Testis (tissue), 3 donors: ENCODE measurements around the gene UNC13D. TPM values are rescaled to one million over a fixed set of nuclear protein-coding genes. Genes with fewer than 3 reads are reported as not detected.

ENCODE experiments used
- DNase-seq: peaks from one replicate; pipeline ENCODE4 v3.0.0-alpha.2; 2019
- H3K27ac ChIP-seq, 2 donors: fragments of 200-600 bp; sonication (generic); one replicate each; pipeline ENCODE4 v1.5.1; 2019
- H3K27me3 ChIP-seq: fragments of 200-600 bp; sonication (generic); one replicate; pipeline ENCODE4 v1.5.1; 2019
- H3K36me3 ChIP-seq: fragments of 200-600 bp; sonication (generic); one replicate; pipeline ENCODE4 v1.5.1; 2017; ENCODE audit warnings: low read depth; ENCODE audit errors: missing control alignments
- H3K4me1 ChIP-seq: fragments of 200-600 bp; sonication (generic); one replicate; pipeline ENCODE4 v1.5.1; 2019
- H3K4me3 ChIP-seq, 2 donors: fragments of 200-600 bp; sonication (generic); one replicate each; pipeline ENCODE4 v1.5.1; 2017 to 2019
- H3K9me3 ChIP-seq: fragments of 200-600 bp; sonication (generic); one replicate; pipeline ENCODE4 v1.5.1; 2017
- POLR2A ChIP-seq: fragments of 450-650 bp; IDR thresholded peaks from one replicate; pipeline ENCODE4 v1.6.1; 2017; ENCODE audit warnings: antibody characterized with exemption, mild to moderate bottlenecking, moderate library complexity
- WGBS, 2 donors: methylation state at CpG; one replicate each; pipeline ENCODE4 v1.1.5; 2018; 5-methylcytosine and 5-hydroxymethylcytosine counted together
- intact Hi-C: fragments of 100-400 bp; cut with DNase I; formaldehyde crosslinking; loops from one replicate; pipeline ENCODE4 v1.15.1; 2023; ENCODE audit warnings: low total_unique reads
- polyA plus RNA-seq: library from polyadenylated mRNA; stranded (reverse); fragments of 350-450 nt; fragmentation: Illumina TruSeq; extraction: RNeasy Lipid Tissue Mini Kit (QIAGEN cat#74804); gene quantifications from one replicate; pipeline ENCODE4 v1.2.3, GENCODE V29; 2014; ENCODE audit warnings: low read depth, low replicate concordance; ENCODE audit not compliant: insufficient read depth
- total RNA-seq, 2 donors: library from RNA; depleted of rRNA; stranded (reverse); fragments of >200 nt; gene quantifications; one replicate each; pipeline ENCODE4 v1.2.3, GENCODE V29; 2016
- TF ChIP-seq, protein P1 (sequence below), 3 experiments: fragments of 450-650 bp in 2 of 3; fragments of 200-600 bp in 1 of 3; sonication (generic) in 1 of 3; IDR thresholded peaks; one replicate each; pipeline ENCODE4 v1.5.1; 2016 to 2019; ENCODE audit warnings: antibody characterized with exemption in 3 of 3, mild to moderate bottlenecking in 2 of 3, moderate library complexity in 1 of 3

UNC13D gene
- total and polyA plus RNA-seq, 3 donors from 2014 or later, result 10.2 to 20.4 (median 15.0) TPM

DNA sequence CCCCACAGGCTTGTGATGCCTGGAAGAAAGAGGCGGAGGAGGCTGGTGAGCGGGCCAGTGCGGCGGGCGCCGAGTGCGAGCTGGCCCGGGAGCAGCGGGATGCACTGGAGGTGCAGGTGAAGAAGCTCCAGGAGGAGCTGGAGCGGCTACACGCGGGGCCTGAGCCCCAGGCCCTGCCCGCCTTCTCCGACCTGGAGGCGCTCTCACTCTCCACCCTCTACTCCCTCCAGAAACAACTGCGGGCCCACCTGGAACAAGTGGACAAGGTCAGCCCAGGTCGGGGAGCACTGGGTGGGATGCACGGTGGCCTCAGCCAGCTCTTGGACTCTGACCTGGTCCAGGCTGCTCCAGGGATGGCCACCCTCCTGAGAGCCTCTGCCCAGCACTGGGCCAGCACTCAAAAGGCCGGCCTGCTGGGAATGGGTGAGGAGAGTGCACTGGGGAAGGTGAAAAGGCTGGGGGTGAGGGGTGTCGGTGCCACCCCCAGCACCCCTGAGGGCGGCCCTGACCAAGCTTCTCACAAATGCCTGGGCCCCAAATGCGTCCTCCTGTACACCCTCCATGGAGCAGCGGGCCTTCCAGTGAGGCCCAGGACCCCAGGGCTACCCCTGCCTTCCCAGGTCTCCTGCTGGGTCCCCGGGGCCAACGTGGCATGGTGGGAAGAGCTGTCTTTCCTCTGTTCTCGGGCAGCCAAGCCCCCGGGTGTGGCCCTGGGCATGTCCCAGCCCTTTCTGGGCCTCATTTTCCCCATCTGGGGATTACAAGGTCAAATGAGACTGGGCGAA lies 20.8 kb downstream of the UNC13D start:
- Histone ChIP-seq H3K4me3 (no peak overlapping the region), H3K27me3 (no peaks in the 10 kb centered on the region), H3K9me3 (no peaks in the 10 kb centered on the region), H3K36me3 (no peaks in the 10 kb centered on the region), H3K27ac (no peak overlapping the region), H3K4me1 (peaks cover 30% of the 10 kb centered on the region)
- TF ChIP-seq, protein P1, sequence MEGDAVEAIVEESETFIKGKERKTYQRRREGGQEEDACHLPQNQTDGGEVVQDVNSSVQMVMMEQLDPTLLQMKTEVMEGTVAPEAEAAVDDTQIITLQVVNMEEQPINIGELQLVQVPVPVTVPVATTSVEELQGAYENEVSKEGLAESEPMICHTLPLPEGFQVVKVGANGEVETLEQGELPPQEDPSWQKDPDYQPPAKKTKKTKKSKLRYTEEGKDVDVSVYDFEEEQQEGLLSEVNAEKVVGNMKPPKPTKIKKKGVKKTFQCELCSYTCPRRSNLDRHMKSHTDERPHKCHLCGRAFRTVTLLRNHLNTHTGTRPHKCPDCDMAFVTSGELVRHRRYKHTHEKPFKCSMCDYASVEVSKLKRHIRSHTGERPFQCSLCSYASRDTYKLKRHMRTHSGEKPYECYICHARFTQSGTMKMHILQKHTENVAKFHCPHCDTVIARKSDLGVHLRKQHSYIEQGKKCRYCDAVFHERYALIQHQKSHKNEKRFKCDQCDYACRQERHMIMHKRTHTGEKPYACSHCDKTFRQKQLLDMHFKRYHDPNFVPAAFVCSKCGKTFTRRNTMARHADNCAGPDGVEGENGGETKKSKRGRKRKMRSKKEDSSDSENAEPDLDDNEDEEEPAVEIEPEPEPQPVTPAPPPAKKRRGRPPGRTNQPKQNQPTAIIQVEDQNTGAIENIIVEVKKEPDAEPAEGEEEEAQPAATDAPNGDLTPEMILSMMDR (IDR thresholded peaks at IDR 0.05), result no peak
- TF ChIP-seq POLR2A, result no peak
- WGBS, 2 donors, result 86 to 92% methylated on average over 27 to 28 of the region's 28 CpGs
- DNase-seq, result no peak
- intact Hi-C loops, result no loop called here

- TF ChIP-seq, protein P1 (IDR thresholded peaks at IDR 0.05), result no peak
- no peak for TF ChIP-seq POLR2A
- Histone ChIP-seq H3K36me3 (no peaks in the 10 kb centered on the region), H3K4me1 (peaks cover 30% of the 10 kb centered on the region), H3K27me3 (no peaks in the 10 kb centered on the region), H3K27ac (peak overlapping the region in 1 of 2 donors; percentile 10), H3K4me3 (no peak overlapping the region), H3K9me3 (no peaks in the 10 kb centered on the region)
- DNase-seq, result no peak
- 57 to 79% methylated on average over 2 to 3 of the region's 3 CpGs for WGBS, 2 donors
- intact Hi-C loops, result no loop called here
Measured at GRCh38 chr17:75822800-75823166, 21.4 kb downstream of the UNC13D start.

- no peaks in the 10 kb centered on the region for H3K36me3 ChIP-seq
Measured at GRCh38 chr17:75822119-75822799, 21.9 kb downstream of the UNC13D start.

GRCh38 chr17:75821552-75821951 lies 22.7 kb downstream of the UNC13D start:
- no peak for DNase-seq
- Histone ChIP-seq H3K9me3 (no peaks in the 10 kb centered on the region), H3K4me3 (no peak overlapping the region), H3K4me1 (peaks cover 23% of the 10 kb centered on the region), H3K36me3 (no peaks in the 10 kb centered on the region), H3K27me3 (no peaks in the 10 kb centered on the region), H3K27ac (no peak overlapping the region)
- intact Hi-C loops, result no loop called here
- WGBS, 2 donors, result 80 to 89% methylated on average over 6 to 7 of the region's 7 CpGs
- TF ChIP-seq POLR2A, result no peak
- TF ChIP-seq, protein P1 (IDR thresholded peaks at IDR 0.05), result no peak

More at GRCh38 chr17:75822119-75822799, 21.9 kb downstream of the UNC13D start:
- intact Hi-C loops, result no loop called here
- H3K27me3 ChIP-seq, result no peaks in the 10 kb centered on the region
- H3K27ac ChIP-seq, result peak overlapping the region in 1 of 2 donors; percentile 10
- TF ChIP-seq, protein P1 (IDR thresholded peaks at IDR 0.05), result no peak
- no peak for TF ChIP-seq POLR2A
- DNase-seq, result peak; percentile 38
- H3K4me1 ChIP-seq, result peaks cover 27% of the 10 kb centered on the region
- 36 to 62% methylated on average over 9 to 18 of the region's 18 CpGs for WGBS, 2 donors
- H3K4me3 ChIP-seq, result no peak overlapping the region
- no peaks in the 10 kb centered on the region for H3K9me3 ChIP-seq
